HEK293 (cell line): ENCODE results near the gene HNRNPM.

Experiments
- CTCF ChIA-PET: fragments of 350-600 bp; formaldehyde crosslinking; extraction: SDS; loops from one replicate; lab custom pipeline; 2021; ENCODE audit warnings: antibody characterized with exemption; lab: Yijun Ruan, JAX
- POLR2A ChIA-PET: fragments of 300-600 bp; formaldehyde crosslinking; extraction: SDS; loops from one replicate; lab custom pipeline; 2020; ENCODE audit warnings: antibody characterized with exemption, inconsistent platforms; lab: Yijun Ruan, JAX
- H3K27ac ChIP-seq: fragments of 200-500 bp; sonication (Bioruptor generic); 2 replicates; pipeline ENCODE4 v1.5.1; 2014; ENCODE audit warnings: low read depth, low read length, control low read depth, inconsistent platforms; ENCODE audit errors: extremely low read depth
- H3K36me3 ChIP-seq, 2 experiments: fragments of 200-500 bp in 1 of 2; sonication (Bioruptor generic) in 1 of 2; 1 replicate in 1 of 2; 2 replicates in 1 of 2; pipeline ENCODE4 v1.5.1; 2014 to 2017; ENCODE audit warnings: inconsistent platforms in 2 of 2, low read length in 2 of 2; ENCODE audit not compliant: control insufficient read depth in 2 of 2, insufficient read depth in 1 of 2
- H3K4me1 ChIP-seq: fragments of 200-500 bp; sonication (Bioruptor generic); 2 replicates; pipeline ENCODE4 v1.5.1; 2014; ENCODE audit warnings: mild to moderate bottlenecking, low read length, inconsistent platforms; ENCODE audit not compliant: control insufficient read depth, insufficient read depth
- H3K4me3 ChIP-seq: 2 replicates; pipeline ENCODE4 v1.5.1; 2011; ENCODE audit warnings: low read depth, mild to moderate bottlenecking, control low read depth, low read length, moderate library complexity
- H3K9me3 ChIP-seq: fragments of 200-500 bp; sonication (Bioruptor generic); 2 replicates; pipeline ENCODE4 v1.5.1; 2014; ENCODE audit warnings: low read depth, low read length, inconsistent platforms; ENCODE audit not compliant: control insufficient read depth, insufficient read depth
- BCL11A ChIP-seq: fragments of 450-650 bp; formaldehyde crosslinking; IDR thresholded peaks from 2 replicates; pipeline ENCODE4 v1.5.1; 2016; ENCODE audit warnings: low read depth, missing biosample characterization, missing genetic modification characterization
- FEZF1 ChIP-seq: fragments of 450-650 bp; formaldehyde crosslinking; IDR thresholded peaks from 2 replicates; pipeline ENCODE4 v1.5.1; 2016; ENCODE audit warnings: missing biosample characterization, missing genetic modification characterization
- GLIS1 ChIP-seq: fragments of 450-650 bp; formaldehyde crosslinking; IDR thresholded peaks from 2 replicates; pipeline ENCODE4 v1.5.1; 2016; ENCODE audit warnings: missing biosample characterization, missing genetic modification characterization
- GLIS2 ChIP-seq: fragments of 450-650 bp; formaldehyde crosslinking; IDR thresholded peaks from 2 replicates; pipeline ENCODE4 v1.5.1; 2016; ENCODE audit warnings: missing biosample characterization, missing genetic modification characterization
- HIC1 ChIP-seq: fragments of 450-650 bp; formaldehyde crosslinking; IDR thresholded peaks from 2 replicates; pipeline ENCODE4 v1.5.1; 2016; ENCODE audit warnings: missing biosample characterization, missing genetic modification characterization
- KLF9 ChIP-seq: fragments of 450-650 bp; formaldehyde crosslinking; IDR thresholded peaks from 2 replicates; pipeline ENCODE4 v1.5.1; 2016; ENCODE audit warnings: missing biosample characterization, missing genetic modification characterization, low read depth
- RBAK ChIP-seq: fragments of 450-650 bp; formaldehyde crosslinking; IDR thresholded peaks from 2 replicates; pipeline ENCODE4 v1.5.1; 2016; ENCODE audit warnings: missing biosample characterization, missing genetic modification characterization
- SALL2 ChIP-seq: fragments of 450-650 bp; formaldehyde crosslinking; IDR thresholded peaks from 2 replicates; pipeline ENCODE4 v1.5.0; 2017; ENCODE audit warnings: missing biosample characterization, mild to moderate bottlenecking, missing genetic modification characterization, borderline replicate concordance
- SCRT1 ChIP-seq: fragments of 450-650 bp; formaldehyde crosslinking; IDR thresholded peaks from 2 replicates; pipeline ENCODE4 v1.5.1; 2016; ENCODE audit warnings: missing biosample characterization, missing genetic modification characterization, borderline replicate concordance
- SCRT2 ChIP-seq: fragments of 450-650 bp; formaldehyde crosslinking; IDR thresholded peaks from 2 replicates; pipeline ENCODE4 v1.5.1; 2016; ENCODE audit warnings: missing biosample characterization, missing genetic modification characterization
- ZBTB26 ChIP-seq: fragments of 450-650 bp; formaldehyde crosslinking; optimal IDR thresholded peaks from 2 replicates; pipeline ENCODE3; 2016; ENCODE audit warnings: missing biosample characterization, mild to moderate bottlenecking, missing genetic modification characterization
- ZEB2 ChIP-seq: fragments of 450-650 bp; formaldehyde crosslinking; IDR thresholded peaks from 2 replicates; pipeline ENCODE4 v1.5.1; 2016; ENCODE audit warnings: missing biosample characterization, missing genetic modification characterization
- ZIC2 ChIP-seq: fragments of 450-650 bp; formaldehyde crosslinking; IDR thresholded peaks from 2 replicates; pipeline ENCODE4 v1.5.1; 2016; ENCODE audit warnings: missing biosample characterization, missing genetic modification characterization
- ZNF121 ChIP-seq: fragments of 450-650 bp; formaldehyde crosslinking; IDR thresholded peaks from 2 replicates; pipeline ENCODE4 v1.5.1; 2016; ENCODE audit warnings: missing biosample characterization, missing genetic modification characterization
- ZNF169 ChIP-seq: fragments of 450-650 bp; formaldehyde crosslinking; IDR thresholded peaks from 2 replicates; pipeline ENCODE4 v1.5.1; 2016; ENCODE audit warnings: missing biosample characterization, missing genetic modification characterization
- ZNF214 ChIP-seq: fragments of 450-650 bp; formaldehyde crosslinking; IDR thresholded peaks from 2 replicates; pipeline ENCODE4 v1.5.1; 2017; ENCODE audit warnings: missing biosample characterization, mild to moderate bottlenecking, missing genetic modification characterization, borderline replicate concordance
- ZNF248 ChIP-seq: fragments of 450-650 bp; formaldehyde crosslinking; IDR thresholded peaks from 2 replicates; pipeline ENCODE4 v1.5.1; 2017; ENCODE audit warnings: missing biosample characterization, missing genetic modification characterization
- ZNF354C ChIP-seq: fragments of 450-650 bp; formaldehyde crosslinking; IDR thresholded peaks from 2 replicates; pipeline ENCODE4 v1.5.1; 2016; ENCODE audit warnings: missing biosample characterization, missing genetic modification characterization, low read depth, borderline replicate concordance
- ZNF423 ChIP-seq: fragments of 450-650 bp; formaldehyde crosslinking; IDR thresholded peaks from 2 replicates; pipeline ENCODE4 v1.5.1; 2016; ENCODE audit warnings: missing biosample characterization, missing genetic modification characterization
- ZNF514 ChIP-seq: fragments of 450-650 bp; formaldehyde crosslinking; IDR thresholded peaks from 2 replicates; pipeline ENCODE4 v1.5.1; 2016; ENCODE audit warnings: missing biosample characterization, missing genetic modification characterization
- ZNF571 ChIP-seq: fragments of 450-650 bp; formaldehyde crosslinking; IDR thresholded peaks from 2 replicates; pipeline ENCODE4 v1.5.0; 2017; ENCODE audit warnings: missing biosample characterization, missing genetic modification characterization
- ZNF629 ChIP-seq: fragments of 450-650 bp; formaldehyde crosslinking; IDR thresholded peaks from 2 replicates; pipeline ENCODE4 v1.5.1; 2017; ENCODE audit warnings: missing biosample characterization, missing genetic modification characterization
- ZNF670 ChIP-seq: fragments of 450-650 bp; formaldehyde crosslinking; IDR thresholded peaks from 2 replicates; pipeline ENCODE4 v1.5.1; 2016; ENCODE audit warnings: missing biosample characterization, missing genetic modification characterization, low read depth
- ZNF707 ChIP-seq: fragments of 450-650 bp; formaldehyde crosslinking; IDR thresholded peaks from 2 replicates; pipeline ENCODE4 v1.5.1; 2016; ENCODE audit warnings: missing biosample characterization, missing genetic modification characterization
- ZNF785 ChIP-seq: fragments of 450-650 bp; formaldehyde crosslinking; IDR thresholded peaks from 2 replicates; pipeline ENCODE4 v1.5.1; 2016; ENCODE audit warnings: missing biosample characterization, missing genetic modification characterization
- ZNF791 ChIP-seq: fragments of 450-650 bp; formaldehyde crosslinking; IDR thresholded peaks from 2 replicates; pipeline ENCODE4 v1.5.1; 2016; ENCODE audit warnings: missing biosample characterization, missing genetic modification characterization
- ZNF837 ChIP-seq: fragments of 450-650 bp; formaldehyde crosslinking; IDR thresholded peaks from 2 replicates; pipeline ENCODE4 v1.5.1; 2016; ENCODE audit warnings: missing biosample characterization, missing genetic modification characterization
- TF ChIP-seq, protein P1 (sequence below): sonication (generic); formaldehyde crosslinking; IDR thresholded peaks from 2 replicates; pipeline ENCODE4 v1.8.1; 2022; ENCODE audit warnings: mild to moderate bottlenecking, moderate library complexity, missing genetic modification reagents
- TF ChIP-seq, protein P2 (sequence below): fragments of 450-650 bp; formaldehyde crosslinking; IDR thresholded peaks from 2 replicates; pipeline ENCODE4 v1.5.1; 2017; ENCODE audit warnings: missing biosample characterization, missing genetic modification characterization

HNRNPM gene

DNA sequence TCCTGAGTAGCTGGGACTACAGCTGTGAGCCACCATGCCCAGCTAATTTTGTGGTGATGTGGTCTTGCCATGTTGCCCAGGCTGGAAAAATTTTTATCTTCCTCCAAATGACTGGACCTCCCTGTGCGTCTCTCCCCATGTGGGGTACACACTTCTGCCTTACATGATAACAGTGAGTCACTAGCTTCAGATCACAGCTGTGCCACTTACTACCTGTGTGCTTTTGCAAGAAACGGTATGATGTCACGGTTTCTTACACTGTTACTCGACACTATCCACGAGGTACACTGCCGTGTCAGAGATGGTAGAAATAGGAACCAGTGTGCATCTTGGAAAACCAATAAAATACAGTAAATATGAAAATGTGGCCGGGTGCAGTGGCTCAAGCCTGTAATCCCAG lies 86.7 kb downstream of the HNRNPM start:
- H3K27ac ChIP-seq: no peak overlapping the region
- POLR2A ChIA-PET: interaction anchor here (1.3 kb wide), 1 partner anchor 17 kb away, joined by 5 read pairs; the partner anchor contains the start of gene ZNF414
- CTCF ChIA-PET: interaction anchor here (0.7 kb wide), 1 partner anchor 383 kb away, joined by 3 read pairs; no protein-coding TSS in a partner anchor
- H3K36me3 ChIP-seq: no peaks in the 10 kb centered on the region
- H3K9me3 ChIP-seq: no peaks in the 10 kb centered on the region
- H3K4me3 ChIP-seq: no peak overlapping the region
- H3K4me1 ChIP-seq: no peaks in the 10 kb centered on the region
- TF ChIP-seq ZNF514 (tag by site-specific recombination): no peak
- TF ChIP-seq ZNF354C (tag by site-specific recombination): no peak
- TF ChIP-seq BCL11A: no peak
- TF ChIP-seq GLIS1 (tag by site-specific recombination): 0 out of 2 replicates have a peak, but pooled peaks have one; percentile 14
- TF ChIP-seq SALL2 (tag by site-specific recombination): no peak
- TF ChIP-seq RBAK (tag by site-specific recombination): no peak
- no peak for TF ChIP-seq ZNF791 (tag by site-specific recombination)
- TF ChIP-seq, protein P1, sequence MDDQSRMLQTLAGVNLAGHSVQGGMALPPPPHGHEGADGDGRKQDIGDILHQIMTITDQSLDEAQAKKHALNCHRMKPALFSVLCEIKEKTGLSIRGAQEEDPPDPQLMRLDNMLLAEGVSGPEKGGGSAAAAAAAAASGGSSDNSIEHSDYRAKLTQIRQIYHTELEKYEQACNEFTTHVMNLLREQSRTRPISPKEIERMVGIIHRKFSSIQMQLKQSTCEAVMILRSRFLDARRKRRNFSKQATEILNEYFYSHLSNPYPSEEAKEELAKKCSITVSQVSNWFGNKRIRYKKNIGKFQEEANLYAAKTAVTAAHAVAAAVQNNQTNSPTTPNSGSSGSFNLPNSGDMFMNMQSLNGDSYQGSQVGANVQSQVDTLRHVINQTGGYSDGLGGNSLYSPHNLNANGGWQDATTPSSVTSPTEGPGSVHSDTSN (CRISPR knock-in tag): no peak
- no peak for TF ChIP-seq ZNF214 (tag by site-specific recombination)
- no peak for TF ChIP-seq SCRT1 (tag by site-specific recombination)
- peak; percentile 42; the same call in 1 of the 2 replicates for TF ChIP-seq ZNF629 (tag by site-specific recombination)
- no peak for TF ChIP-seq ZNF423 (tag by site-specific recombination)
- peak; percentile 74 for TF ChIP-seq ZIC2 (tag by site-specific recombination)
- TF ChIP-seq KLF9 (tag by site-specific recombination): no peak
- TF ChIP-seq, protein P2, sequence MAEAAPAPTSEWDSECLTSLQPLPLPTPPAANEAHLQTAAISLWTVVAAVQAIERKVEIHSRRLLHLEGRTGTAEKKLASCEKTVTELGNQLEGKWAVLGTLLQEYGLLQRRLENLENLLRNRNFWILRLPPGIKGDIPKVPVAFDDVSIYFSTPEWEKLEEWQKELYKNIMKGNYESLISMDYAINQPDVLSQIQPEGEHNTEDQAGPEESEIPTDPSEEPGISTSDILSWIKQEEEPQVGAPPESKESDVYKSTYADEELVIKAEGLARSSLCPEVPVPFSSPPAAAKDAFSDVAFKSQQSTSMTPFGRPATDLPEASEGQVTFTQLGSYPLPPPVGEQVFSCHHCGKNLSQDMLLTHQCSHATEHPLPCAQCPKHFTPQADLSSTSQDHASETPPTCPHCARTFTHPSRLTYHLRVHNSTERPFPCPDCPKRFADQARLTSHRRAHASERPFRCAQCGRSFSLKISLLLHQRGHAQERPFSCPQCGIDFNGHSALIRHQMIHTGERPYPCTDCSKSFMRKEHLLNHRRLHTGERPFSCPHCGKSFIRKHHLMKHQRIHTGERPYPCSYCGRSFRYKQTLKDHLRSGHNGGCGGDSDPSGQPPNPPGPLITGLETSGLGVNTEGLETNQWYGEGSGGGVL (tag by site-specific recombination): no peak
- TF ChIP-seq GLIS2: no peak
- TF ChIP-seq HIC1 (tag by site-specific recombination): no peak
- TF ChIP-seq FEZF1 (tag by site-specific recombination): no peak
- TF ChIP-seq SCRT2: 0 out of 2 replicates have a peak, but pooled peaks have one; percentile 38
- no peak for TF ChIP-seq ZNF670 (tag by site-specific recombination)
- no peak for TF ChIP-seq ZNF785 (tag by site-specific recombination)
- no peak for TF ChIP-seq ZNF837
- TF ChIP-seq ZBTB26 (tag by site-specific recombination): no peak
- TF ChIP-seq ZNF571 (tag by site-specific recombination): no peak
- no peak for TF ChIP-seq ZNF121 (tag by site-specific recombination)
- TF ChIP-seq ZEB2 (tag by site-specific recombination): no peak
- no peak for TF ChIP-seq ZNF169
- TF ChIP-seq ZNF248 (tag by site-specific recombination): no peak
- TF ChIP-seq ZNF707 (tag by site-specific recombination): no peak
- TF ChIP-seq, all 188 proteins: peak for 4
